HL-60 (cell line): ENCODE measurements around the gene SCAF4.

Experiments
- DNase-seq, 2 experiments: peaks; one replicate each; pipeline ENCODE4 v3.0.0-alpha.2; 2010 to 2020; ENCODE audit warnings: low read depth in 1 of 2, low spot score in 1 of 2
- H3K27ac ChIP-seq: fragments of 250-450 bp; sonication (Bioruptor Pico); replicated peaks from 2 replicates; pipeline ENCODE4 v1.5.1; 2020; ENCODE audit warnings: mild to moderate bottlenecking, moderate library complexity
- H3K27me3 ChIP-seq: fragments of 250-450 bp; sonication (Bioruptor Pico); 2 replicates; pipeline ENCODE4 v1.5.1; 2021; ENCODE audit warnings: mild to moderate bottlenecking, moderate library complexity; ENCODE audit not compliant: insufficient read depth, poor library complexity, severe bottlenecking
- H3K4me3 ChIP-seq: replicated peaks from 2 replicates; pipeline ENCODE4 v1.5.1; 2011; ENCODE audit warnings: mild to moderate bottlenecking, control low read depth, low read length; ENCODE audit not compliant: insufficient read depth
- GABPA ChIP-seq: IDR thresholded peaks from 2 replicates; pipeline ENCODE4 v1.6.1; 2012; ENCODE audit warnings: low read depth
- POLR2AphosphoS5 ChIP-seq: IDR thresholded peaks from 2 replicates; pipeline ENCODE4 v1.6.1; 2012; ENCODE audit warnings: low read depth
- SPI1 ChIP-seq: IDR thresholded peaks from 2 replicates; pipeline ENCODE4 v1.6.1; 2012; ENCODE audit warnings: low read depth, mild to moderate bottlenecking, borderline replicate concordance
- TF ChIP-seq, protein P1 (sequence below): IDR thresholded peaks from 2 replicates; pipeline ENCODE4 v1.6.1; 2012; ENCODE audit warnings: low read depth; ENCODE audit not compliant: insufficient replicate concordance
- TF ChIP-seq, protein P2 (sequence below): IDR thresholded peaks from one replicate; pipeline ENCODE4 v1.5.1; 2011; ENCODE audit warnings: low read length, control low read depth, inconsistent platforms; ENCODE audit not compliant: insufficient read depth

SCAF4 gene

DNA sequence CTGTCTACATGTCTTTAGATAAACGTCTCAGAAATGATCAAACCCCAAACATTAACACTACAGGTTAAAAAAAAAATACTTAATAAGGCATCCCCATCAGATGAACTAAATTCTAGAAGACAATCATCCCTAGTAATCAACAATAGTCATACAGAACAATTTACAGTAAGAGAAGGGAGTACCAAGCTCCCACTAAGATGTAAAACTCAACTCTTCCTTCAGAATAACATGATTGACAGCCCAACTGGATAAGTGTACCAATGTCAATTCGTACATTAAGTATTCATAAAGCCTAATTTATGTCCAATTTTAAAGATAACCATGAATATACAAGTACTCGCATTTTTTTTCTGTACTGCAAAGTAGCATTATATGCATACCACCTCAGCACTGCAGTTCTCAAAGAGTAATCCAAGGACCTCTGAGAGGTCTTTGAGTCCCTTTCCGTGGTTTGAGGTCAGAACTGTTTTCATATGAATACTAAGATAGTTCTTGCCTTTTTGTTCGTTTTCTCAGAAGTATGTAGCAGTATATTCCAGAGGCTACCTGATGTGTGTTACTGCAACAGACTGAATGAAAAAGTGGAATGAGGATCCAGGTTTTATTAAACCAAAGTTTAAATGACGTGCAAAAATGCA is 6.6 kb downstream of the SCAF4 start:
- no peak for DNase-seq
- TF ChIP-seq GABPA, result no peak
- TF ChIP-seq, protein P1, sequence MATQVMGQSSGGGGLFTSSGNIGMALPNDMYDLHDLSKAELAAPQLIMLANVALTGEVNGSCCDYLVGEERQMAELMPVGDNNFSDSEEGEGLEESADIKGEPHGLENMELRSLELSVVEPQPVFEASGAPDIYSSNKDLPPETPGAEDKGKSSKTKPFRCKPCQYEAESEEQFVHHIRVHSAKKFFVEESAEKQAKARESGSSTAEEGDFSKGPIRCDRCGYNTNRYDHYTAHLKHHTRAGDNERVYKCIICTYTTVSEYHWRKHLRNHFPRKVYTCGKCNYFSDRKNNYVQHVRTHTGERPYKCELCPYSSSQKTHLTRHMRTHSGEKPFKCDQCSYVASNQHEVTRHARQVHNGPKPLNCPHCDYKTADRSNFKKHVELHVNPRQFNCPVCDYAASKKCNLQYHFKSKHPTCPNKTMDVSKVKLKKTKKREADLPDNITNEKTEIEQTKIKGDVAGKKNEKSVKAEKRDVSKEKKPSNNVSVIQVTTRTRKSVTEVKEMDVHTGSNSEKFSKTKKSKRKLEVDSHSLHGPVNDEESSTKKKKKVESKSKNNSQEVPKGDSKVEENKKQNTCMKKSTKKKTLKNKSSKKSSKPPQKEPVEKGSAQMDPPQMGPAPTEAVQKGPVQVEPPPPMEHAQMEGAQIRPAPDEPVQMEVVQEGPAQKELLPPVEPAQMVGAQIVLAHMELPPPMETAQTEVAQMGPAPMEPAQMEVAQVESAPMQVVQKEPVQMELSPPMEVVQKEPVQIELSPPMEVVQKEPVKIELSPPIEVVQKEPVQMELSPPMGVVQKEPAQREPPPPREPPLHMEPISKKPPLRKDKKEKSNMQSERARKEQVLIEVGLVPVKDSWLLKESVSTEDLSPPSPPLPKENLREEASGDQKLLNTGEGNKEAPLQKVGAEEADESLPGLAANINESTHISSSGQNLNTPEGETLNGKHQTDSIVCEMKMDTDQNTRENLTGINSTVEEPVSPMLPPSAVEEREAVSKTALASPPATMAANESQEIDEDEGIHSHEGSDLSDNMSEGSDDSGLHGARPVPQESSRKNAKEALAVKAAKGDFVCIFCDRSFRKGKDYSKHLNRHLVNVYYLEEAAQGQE, result no peak
- Histone ChIP-seq H3K27me3 (no peaks in the 10 kb centered on the region), H3K4me3 (no peak overlapping the region), H3K27ac (no peak overlapping the region)

GRCh38 chr21:31724552-31724951 is 7.4 kb downstream of the SCAF4 start:
- no peak overlapping the region for H3K4me3 ChIP-seq
- no peak overlapping the region for H3K27ac ChIP-seq
- no peaks in the 10 kb centered on the region for H3K27me3 ChIP-seq
- TF ChIP-seq POLR2AphosphoS5, result no peak
- TF ChIP-seq GABPA, result no peak
- TF ChIP-seq, protein P2, sequence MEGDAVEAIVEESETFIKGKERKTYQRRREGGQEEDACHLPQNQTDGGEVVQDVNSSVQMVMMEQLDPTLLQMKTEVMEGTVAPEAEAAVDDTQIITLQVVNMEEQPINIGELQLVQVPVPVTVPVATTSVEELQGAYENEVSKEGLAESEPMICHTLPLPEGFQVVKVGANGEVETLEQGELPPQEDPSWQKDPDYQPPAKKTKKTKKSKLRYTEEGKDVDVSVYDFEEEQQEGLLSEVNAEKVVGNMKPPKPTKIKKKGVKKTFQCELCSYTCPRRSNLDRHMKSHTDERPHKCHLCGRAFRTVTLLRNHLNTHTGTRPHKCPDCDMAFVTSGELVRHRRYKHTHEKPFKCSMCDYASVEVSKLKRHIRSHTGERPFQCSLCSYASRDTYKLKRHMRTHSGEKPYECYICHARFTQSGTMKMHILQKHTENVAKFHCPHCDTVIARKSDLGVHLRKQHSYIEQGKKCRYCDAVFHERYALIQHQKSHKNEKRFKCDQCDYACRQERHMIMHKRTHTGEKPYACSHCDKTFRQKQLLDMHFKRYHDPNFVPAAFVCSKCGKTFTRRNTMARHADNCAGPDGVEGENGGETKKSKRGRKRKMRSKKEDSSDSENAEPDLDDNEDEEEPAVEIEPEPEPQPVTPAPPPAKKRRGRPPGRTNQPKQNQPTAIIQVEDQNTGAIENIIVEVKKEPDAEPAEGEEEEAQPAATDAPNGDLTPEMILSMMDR, result no peak
- no peak for DNase-seq

- H3K4me3 ChIP-seq, result no peak overlapping the region
- DNase-seq, result no peak
- TF ChIP-seq, protein P1, result no peak
- TF ChIP-seq, protein P2, result no peak
- no peak for TF ChIP-seq GABPA
- no peak for TF ChIP-seq SPI1
- TF ChIP-seq POLR2AphosphoS5, result no peak
- H3K27ac ChIP-seq, result no peak overlapping the region
- H3K27me3 ChIP-seq, result no peaks in the 10 kb centered on the region
Measured at GRCh38 chr21:31721381-31721780, 10.5 kb downstream of the SCAF4 start.

DNA sequence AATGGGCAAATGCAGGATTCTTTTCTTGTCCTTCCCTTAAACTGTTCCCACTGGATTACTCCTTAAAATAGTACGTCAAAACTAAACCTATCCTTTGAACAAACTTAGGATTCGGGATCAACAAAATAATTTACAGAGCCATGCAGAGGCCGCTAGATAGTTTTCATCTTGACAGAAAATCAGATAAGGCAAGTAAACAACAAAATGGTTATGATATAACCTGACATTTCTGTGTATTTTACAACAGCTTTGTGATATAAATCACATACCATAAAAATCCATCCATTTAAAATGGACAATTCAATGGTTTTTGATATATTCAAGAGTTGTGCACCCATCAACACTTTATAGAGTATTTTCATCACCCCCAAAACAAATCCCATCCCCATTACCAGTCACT is 11.2 kb downstream of the SCAF4 start:
- Histone ChIP-seq H3K27ac (no peak overlapping the region), H3K4me3 (no peak overlapping the region), H3K27me3 (no peaks in the 10 kb centered on the region)
- no peak for TF ChIP-seq GABPA
- TF ChIP-seq, protein P1, result no peak
- TF ChIP-seq POLR2AphosphoS5, result no peak
- TF ChIP-seq, protein P2, result no peak
- no peak for TF ChIP-seq SPI1
- DNase-seq, result no peak
